ENCODE results near the gene CNPY1.

DNA sequence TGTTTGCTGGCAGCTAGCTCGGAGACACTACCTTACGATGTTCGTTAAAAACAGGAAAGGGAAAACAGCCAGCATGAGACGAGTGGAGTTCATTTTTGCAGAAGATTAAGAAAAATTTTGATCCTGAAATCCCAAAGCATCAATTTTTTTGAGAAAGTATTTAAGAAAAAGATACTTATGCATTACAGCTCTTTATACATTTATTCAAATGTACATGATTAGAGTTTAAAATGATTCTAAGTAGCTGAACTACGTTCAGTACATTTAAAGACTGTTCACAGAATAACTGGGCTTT is 34.7 kb downstream of the CNPY1 start:
- TF ChIP-seq, protein P1, sequence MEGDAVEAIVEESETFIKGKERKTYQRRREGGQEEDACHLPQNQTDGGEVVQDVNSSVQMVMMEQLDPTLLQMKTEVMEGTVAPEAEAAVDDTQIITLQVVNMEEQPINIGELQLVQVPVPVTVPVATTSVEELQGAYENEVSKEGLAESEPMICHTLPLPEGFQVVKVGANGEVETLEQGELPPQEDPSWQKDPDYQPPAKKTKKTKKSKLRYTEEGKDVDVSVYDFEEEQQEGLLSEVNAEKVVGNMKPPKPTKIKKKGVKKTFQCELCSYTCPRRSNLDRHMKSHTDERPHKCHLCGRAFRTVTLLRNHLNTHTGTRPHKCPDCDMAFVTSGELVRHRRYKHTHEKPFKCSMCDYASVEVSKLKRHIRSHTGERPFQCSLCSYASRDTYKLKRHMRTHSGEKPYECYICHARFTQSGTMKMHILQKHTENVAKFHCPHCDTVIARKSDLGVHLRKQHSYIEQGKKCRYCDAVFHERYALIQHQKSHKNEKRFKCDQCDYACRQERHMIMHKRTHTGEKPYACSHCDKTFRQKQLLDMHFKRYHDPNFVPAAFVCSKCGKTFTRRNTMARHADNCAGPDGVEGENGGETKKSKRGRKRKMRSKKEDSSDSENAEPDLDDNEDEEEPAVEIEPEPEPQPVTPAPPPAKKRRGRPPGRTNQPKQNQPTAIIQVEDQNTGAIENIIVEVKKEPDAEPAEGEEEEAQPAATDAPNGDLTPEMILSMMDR (IDR thresholded peaks at IDR 0.05), result no peak
- no peak for TF ChIP-seq RNF2 (IDR thresholded peaks at IDR 0.05; ENCODE audit: borderline replicate concordance, low read depth)
- no peak for TF ChIP-seq MYC (IDR thresholded peaks at IDR 0.05; ENCODE audit: borderline replicate concordance, low read length)
- no peak for TF ChIP-seq EP300 (IDR thresholded peaks at IDR 0.05)
